Stimulated activated CD4-positive, alpha-beta T cell treated with anti-CD3 and anti-CD28 coated beads, Interleukin-12 subunit alpha, Interleukin-12 subunit beta, amount 100 ng/mL, for 4 hours (primary cell): ENCODE results near the gene SCLY.

Experiments used
- DNase-seq: peaks from one replicate; pipeline ENCODE4 v3.0.0-alpha.2; 2020

Gene SCLY

DNA sequence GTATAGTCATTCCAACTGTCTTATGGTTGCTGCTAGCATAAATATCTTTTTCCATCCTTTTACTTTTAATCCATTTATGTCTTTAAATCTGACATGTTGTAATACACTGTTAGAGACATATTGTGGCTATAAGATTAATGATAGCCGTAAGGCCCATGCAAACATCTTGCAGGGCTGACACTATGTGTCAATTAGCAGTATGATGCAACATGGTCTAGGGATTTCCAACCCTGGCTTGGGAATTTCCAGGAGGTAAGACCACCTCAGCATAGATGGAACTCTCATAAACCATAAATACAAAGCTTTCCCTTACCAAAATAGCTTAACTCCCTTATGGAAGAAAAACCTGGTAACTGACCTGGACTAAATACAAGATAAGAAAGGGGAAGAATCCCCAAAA is 16.5 kb downstream of the SCLY start:
- DNase-seq: no peak

DNA sequence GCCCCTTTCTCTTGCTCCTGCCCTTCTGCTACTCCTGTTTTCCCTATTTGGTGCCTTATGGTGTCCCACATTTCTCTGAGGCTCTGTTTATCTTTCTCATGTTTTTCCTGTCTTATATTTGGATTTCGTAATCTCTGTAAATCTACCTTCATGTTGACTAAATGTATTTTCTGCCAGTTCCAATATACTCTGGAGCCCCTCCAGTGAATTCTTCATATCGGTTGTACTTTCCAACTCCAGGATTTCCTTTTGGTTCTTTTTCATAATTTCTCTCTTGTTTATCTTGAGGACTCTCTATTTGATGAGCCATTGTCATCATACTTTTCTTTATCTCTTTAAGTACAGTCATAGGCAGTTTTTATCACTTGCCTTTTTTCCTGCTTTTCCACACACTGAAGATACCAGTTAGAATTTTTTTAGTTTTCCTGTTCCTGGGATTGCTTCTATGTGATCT is 19.1 kb downstream of the SCLY start:
- DNase-seq: no peak

DNA sequence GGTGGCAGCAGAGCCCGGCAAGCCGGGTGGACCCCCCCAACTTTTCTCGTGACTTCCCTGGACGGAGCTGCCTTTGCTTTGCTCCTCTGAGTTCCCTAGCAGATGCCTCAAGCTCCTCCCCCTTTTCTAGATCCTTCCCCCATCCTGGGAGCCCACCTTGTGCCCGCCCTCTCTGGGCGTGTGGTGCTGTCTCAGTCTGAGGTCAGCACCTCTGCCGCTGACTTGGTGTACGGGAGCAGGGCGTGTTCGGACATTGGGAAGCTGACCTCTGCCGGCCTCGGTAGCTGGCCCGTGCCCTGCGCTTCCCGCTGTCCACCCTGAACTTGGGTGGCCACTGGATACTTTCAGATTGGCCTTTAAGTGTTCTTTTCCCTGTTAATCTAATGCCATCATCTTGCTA is 19.7 kb downstream of the SCLY start:
- no peak for DNase-seq

DNA sequence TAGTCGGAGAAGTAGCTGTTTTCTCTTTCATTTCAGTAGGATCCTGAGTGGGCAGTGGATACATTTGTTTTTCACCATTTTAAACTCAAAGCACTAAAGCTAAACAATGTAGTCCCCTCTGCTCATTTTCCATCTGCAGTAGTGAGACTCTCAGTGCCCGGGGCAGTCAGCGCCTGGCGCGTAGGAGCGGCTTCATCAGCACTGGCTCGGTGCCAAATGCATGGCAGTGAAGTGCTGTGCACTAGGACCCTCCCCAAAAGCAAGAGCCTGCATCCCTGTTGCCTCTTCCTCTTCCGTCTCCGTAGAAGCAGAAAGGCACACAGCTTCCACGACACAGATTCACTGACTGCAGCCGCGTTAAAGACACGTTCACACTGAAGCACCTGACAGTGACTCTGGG is 20.3 kb downstream of the SCLY start:
- DNase-seq: no peak

DNA sequence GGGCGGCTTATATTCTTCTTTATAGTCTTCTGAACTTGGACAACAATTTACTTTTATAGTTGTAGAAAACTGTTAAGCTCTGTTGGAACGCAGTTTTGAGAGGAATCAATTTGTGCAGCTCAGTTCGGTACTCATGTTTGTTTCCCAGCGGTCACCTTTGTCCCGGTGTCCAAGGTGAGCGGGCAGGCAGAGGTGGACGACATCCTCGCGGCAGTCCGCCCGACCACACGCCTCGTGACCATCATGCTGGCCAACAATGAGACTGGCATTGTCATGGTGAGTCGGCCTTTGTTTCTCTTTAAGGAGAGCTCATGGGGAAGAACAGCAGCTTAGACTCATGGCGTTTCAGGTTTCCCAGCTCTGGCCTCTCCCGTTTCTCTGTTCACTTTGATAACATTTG is 20.8 kb downstream of the SCLY start:
- DNase-seq: no peak

DNA sequence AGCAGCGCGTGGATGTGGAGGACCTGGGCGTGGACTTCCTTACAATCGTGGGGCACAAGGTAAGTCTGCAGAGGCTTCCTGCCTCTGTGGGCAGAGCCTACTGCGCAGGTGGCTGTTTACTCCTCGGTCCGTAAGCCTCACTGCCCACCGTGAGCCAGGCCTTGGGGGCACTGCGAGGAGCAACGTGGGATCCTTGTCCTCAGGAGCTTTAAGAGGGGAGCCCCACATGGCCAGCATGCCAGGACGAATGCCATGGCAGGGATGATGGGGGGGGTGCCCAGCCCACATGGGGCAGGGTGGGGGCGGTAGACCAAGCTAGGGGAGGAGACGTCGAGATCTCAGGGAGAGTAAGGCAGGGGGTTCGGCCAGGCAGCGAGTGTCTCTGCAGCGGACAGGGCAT is 21.4 kb downstream of the SCLY start:
- DNase-seq: no peak

DNA sequence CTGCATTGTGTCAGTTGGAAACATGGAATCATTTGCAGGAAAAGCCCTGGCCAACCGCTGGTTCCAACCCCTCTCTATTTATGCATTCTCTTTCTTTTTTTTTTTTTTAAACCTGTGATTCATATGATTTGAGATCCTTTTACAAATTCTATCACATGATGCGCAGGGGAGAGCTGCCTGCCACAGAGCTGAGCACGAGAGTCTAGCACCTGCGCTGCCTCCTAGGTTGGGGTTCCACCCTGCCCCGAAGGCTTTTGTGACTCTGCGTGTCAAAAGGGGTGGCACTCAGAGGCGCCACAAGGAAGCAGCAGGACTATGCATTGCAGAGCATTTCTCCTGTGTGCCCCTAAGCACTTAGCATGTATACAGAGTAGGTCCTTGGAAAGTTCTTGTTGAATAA is 22.0 kb downstream of the SCLY start:
- DNase-seq: no peak

DNA sequence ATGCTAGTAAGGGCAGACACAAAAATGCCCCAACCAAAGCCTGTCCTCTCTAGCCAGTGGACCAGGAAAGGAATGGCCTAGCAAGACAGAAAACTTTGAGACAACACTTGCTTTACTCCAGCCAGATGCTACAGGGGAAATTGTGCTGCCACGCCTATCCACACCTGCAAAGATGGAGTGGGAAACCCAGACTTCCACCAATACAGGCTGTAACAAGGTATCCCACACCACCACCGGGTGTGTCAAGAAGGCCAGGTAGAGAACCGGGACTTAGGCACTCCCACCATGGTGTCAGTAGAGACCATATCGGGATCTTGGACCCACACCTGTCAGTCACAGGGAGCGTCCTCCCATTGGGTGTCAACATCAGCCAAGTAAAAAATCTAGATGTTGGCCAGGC is 23.1 kb downstream of the SCLY start:
- no peak for DNase-seq

DNA sequence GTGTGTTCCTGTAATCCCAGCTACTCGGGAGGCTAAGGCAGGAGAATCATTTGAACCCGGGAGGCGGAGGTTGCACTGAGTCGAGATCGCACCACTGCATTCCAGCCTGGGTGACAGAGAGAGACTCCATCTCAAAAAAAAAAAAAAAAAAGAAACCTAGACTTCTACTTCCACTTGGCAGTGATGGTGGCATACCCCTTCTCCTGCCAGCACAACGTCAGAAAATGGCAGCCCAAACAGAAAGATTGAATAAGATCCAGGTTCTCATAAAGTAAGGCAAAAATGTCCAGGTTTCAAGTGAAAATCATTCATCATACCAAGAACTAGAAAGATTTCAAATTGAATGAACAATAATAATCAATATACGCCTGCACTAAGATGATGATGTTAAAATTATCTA is 24.0 kb downstream of the SCLY start:
- DNase-seq: no peak

DNA sequence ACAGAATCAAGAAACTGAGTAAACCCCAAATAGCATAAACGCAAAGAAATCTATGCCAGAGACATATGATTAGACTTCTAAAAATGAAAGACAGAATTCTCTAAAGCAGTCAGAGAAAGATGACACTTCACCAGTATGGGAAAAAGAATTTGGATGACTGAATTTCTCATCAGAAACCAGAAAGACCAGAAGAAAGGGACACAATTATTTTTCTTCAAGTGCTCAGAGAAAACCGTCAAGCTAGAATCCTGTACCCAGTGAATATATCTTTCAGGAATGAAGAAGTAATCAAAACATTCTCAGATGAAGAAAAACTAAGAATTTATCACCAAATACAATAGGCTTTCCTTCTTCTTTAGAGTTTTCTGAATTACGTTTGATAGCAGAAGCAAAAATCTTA is 25.1 kb downstream of the SCLY start:
- DNase-seq: no peak

DNA sequence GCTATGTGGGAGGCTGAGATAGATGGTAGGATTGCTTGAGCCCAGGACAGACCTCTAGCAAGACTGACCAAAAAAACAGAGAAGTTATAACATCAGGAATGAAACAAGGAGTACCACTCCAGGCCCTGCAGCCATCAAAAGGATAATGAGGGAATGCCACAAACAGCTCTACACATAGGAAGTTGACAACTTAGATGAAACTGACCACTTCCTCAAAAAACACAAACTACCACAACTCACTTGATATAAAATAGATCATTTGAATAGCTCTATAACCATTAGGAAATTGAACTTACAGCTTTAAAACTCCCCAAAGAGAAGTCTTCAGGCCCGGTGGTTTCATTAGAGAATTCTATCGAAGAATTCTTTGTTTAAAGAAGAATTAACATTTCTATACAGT is 26.4 kb downstream of the SCLY start:
- DNase-seq: no peak

DNA sequence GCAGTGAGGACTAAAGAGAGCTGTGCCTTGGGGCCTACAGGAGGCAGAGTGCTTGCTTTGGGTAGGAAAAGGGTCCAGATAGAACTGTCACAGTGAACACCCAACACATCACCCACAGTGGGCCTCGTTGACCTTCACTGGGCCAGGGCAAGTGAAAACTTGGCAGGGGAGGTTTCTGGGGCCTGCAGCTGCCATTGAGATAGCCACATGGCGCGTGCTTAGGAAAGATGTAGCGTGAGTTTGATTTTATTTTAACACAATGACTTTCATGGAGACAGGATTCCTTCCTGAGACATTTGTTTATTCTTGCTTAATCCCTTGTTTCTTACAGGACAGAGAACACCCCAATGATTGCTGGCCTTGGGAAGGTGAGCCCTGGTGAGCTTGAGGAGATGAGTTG is 30.1 kb downstream of the SCLY start:
- no peak for DNase-seq

DNA sequence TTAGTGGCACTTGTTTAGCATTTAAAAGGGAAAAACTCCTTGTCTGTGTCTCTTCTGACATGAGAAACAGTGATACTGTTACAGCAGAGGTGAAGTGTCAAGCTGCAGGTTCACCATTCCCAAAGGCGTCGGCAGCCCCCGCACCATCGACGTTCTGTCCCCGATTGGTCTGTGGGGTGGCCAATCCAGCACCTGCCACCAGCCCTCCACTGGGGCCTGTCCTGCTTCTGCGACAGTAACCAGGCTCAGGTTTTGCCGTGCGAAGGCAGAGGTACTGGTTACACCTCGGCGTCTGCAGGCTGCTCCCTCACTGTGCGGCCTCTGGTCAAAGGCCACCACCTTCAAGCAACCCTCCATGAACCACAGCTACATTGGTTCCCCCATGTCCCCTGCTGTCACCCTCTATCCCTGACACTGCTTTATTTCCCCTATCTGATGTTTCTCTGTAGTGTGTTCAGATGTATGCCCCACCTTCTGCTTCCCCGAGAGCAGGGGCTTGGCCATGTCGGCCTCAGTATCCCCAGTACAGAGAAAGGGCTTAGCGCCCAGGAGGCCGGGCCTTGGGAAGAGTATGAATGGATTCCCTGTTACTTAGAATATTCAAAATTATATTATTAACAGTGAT is 30.7 kb downstream of the SCLY start:
- DNase-seq: no peak

DNA sequence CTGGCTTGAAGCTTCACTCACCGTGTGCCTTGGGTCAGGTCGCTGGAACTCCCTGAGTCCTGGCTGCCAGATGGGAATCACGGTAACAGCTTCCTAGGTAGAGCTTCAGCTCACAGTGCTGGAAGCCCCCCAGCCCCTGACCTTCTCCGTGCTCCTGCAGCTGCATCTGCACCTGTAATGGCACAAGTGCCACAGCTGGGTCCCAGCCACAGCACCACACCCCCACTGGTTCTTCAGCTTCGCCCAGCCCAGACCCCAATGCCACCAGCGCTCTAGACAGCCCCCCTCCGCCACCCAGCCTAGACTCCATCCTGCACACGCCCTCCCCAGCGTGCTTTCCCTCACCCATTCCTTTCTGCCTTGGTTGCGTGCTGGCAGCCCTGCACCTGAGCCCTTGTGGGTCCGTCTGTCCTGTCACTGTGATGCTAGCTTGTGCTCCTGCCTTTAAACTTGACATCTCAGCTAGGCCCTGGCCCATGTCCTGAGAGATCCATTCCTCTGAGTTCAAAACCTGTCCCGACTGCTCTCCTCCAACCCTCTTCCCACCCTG is 31.8 kb downstream of the SCLY start:
- no peak for DNase-seq

DNA sequence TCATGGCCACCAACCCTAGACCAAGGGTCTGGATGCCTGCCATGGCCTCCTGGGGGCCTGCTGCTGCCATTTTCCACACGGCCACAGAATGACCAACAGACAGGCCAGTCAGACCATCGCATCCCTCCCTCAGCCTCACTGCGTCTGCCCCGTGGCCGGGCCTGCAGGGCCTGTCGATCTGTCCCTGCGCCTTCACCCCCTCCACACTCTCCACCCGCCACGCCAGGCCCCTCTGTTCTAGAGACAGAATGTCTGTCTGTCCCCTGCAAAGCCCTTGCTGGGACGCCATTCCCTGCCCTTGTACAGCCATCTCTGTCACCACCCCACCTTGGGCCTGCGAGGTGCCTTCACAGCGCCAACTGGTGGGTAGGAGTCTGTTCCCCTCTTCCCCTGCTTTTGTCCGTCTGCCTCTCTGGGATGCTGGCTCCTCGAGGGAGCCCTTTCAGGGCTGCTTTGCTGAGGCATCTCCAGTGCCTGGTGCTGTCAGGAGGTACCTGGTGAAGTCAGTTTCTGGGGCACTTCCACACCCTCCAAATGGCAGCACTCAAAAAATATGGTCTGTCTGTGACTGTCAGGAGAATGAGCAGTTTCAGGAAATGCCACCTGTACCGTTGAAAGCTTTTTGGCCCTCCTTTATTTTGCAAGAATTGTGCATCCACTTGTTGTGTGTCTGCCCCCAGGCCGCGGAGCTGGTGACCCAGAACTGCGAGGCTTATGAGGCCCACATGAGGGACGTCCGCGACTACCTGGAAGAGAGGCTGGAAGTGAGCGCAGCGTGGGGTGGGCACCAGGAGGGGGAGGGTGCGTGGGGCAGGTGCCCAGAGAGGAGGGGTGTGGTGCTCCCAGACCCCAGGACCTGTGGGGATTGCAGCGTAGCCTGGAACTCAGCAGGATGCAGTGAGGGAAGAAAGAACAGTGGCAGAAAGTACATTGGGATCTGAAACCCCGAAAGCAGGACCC is 32.7 kb downstream of the SCLY start:
- DNase-seq: no peak

DNA sequence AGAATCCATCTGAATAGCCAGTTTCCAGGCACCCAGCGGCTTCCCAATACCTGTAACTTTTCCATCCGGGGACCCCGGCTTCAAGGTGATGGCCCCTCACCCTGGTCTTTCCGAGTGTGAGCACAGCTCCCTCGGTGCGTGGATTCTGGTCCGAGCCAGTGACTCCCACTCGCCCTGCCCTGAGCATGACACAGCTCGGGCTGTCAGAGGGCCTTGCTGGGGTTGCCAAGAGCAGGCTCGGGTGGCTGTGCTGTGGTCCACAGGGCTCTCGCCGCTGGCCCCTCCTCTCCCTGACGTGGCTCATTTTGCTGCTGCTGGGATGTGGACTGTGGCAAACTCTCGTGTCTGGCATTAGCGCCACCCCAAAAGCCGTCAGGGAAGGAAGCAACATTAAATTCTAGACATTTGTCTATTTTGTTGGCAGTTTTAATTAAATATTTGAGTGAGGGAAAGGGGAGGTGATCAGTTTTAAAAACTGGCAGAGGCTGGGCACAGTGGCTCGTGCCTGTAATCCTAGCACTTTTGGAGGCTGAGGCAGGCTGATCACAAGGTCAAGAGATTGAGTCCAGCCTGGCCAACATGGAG is 33.7 kb downstream of the SCLY start:
- no peak for DNase-seq

DNA sequence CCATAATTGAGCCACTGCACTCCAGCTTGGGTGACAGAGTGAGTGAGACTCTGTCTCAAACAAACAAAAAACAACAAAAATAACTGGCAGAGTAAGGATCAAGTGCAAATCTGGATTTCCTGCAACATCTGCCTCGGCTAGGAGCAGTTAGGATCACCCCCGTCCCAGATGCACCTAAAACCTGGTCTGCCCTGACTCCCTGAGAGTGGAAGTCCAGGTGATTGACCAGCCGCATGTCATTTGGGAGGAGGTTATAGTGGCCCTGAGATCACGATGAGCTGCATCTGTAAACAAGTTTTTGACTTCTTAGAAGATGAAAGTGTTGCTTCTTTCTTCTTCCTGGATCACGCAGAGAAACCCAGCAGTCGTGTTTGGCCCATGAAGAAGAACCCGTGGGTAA is 34.3 kb downstream of the SCLY start:
- no peak for DNase-seq

DNA sequence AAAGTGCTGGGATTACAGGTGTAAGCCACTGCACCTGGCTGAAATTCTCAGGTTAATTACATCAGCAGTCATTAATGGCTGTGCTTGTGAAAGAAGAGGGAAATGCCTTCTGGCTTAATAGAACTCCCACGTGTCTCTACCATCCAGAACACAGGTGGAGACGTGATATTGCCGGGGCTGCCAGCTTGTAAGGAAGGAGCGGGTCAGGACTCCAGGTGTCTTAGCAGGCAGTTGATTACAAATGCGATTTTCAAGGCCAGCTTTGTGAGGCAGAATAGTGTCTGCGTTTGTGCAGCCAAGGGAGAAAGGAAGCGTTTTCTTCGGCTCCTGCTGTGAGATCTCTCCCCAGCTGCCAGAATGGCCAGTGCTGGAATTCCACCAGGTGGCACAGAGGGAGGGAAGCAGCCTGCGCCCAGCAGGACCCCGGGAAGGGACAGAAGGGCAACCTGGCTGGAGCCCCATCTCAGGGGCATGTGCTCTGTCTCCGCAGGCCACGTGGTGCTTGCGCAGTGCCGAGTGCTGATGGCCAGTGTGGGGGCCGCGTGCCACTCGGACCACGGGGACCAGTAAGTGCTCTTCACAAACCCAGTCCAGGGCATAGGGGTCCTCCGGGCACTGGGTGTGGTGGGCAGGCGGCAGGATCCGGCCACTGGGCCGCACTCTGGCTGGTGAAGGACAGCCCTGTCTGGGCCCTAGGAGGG is 35.7 kb downstream of the SCLY start:
- DNase-seq: no peak

DNA sequence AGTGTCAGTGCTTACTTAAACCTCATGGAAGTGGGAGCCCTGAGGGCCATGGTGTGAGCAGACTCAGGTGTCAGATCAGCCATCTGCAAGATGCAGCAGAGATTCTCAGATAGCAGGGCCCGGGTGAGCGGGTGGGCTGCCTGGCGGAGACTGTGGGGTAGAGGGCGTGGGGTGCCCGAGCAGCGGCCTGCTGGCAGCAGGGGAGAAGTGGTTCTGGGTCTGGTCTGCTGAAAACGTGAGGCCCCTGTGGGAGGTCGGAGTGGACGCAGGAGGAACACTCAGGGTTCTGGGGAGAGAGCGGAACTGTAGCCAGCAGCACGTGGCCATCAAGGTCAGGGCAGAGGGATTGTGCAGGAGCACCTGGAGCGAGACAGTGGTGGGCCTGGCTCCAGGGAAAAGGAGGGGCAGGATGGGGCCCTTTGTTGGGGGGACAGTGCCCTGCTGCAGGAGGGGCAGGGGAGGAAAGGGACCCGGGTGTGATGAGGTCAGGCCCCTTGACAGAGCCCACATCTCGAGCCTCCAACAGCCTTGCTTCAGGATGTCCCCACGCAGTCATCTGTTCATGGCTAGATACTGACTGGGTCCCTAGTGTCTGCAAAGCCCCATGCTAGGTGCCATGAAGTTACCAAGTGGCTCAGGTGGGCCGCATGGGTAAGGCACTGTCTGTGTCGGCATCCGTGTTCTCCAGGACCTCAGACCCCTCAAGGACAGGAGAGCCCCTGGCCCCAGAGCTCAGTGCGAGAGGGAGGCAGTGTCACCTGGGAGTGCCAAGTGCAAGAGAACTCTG is 36.6 kb downstream of the SCLY start:
- DNase-seq: no peak

DNA sequence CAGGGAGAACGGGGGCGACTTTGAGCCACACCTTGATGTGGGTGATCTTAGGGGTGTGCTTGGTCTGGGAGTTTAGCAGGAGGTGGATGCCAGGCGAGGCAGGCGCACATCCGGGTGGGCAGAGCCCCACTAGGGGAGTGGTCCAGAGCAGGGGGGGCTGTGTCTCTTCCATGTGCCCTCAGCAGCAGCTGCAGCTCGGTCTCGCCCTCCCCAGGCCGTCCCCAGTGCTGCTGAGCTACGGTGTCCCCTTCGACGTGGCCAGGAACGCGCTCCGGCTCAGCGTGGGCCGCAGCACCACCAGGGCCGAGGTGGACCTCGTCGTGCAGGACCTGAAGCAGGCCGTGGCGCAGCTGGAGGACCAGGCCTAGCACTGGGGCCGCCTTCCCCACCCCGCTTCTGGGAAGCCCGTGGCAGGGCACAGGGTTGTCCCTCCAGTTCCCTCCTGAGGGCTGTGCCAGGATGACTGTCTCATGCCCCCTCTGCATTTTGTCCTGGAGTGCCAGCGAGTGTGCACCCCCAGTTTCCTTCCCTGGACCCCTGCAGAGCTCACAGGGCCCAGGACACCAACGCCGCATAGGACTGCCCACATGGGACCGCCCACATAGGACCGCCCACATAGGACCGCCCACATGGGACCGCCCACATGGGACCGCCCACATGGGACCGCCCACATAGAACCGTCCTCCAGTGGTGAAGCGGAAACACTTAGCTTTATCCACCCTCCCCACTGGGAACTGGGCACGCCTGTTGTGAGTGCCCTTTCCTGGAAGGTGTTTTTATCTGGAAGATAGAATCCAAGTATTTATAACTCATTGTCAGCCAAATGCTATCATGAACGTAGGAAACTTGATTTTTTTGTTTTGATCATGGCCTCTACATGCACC is 37.4 kb downstream of the SCLY start:
- DNase-seq: no peak
